GM12872 (cell line): ENCODE measurements around the gene URGCP.

Experiments used
- CTCF ChIP-seq: IDR thresholded peaks from 3 replicates; pipeline ENCODE4 v1.5.1; 2011; ENCODE audit warnings: low read depth, mild to moderate bottlenecking, low read length, moderate library complexity; ENCODE audit not compliant: insufficient read depth

URGCP gene

GRCh38 chr7:43929529-43930457 is 23.4 kb upstream of the URGCP start:
- TF ChIP-seq CTCF = no peak

- no peak for TF ChIP-seq CTCF
Observed at GRCh38 chr7:43927810-43928209, 21.4 kb upstream of the URGCP start.

DNA sequence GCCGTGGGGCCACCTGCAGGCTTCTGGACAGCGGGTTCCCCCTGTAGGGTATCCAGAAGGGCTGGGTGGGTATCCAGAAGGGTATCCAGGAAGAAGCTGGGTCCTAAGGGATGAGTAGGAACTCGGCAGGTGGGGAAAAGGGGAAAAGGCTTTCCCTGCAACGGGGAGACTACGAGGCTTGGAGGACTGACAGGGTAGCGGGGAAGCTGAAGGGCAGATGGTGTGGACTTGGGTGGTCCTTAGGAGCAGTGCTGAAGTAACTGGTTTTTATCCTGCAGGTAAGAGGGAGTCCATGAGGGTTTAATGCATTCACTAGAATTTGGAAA is 20.4 kb upstream of the URGCP start:
- TF ChIP-seq CTCF = 0 out of 3 replicates have a peak, but pooled peaks have one; percentile 7

- TF ChIP-seq CTCF = no peak
Observed at GRCh38 chr7:43925984-43926797, 19.8 kb upstream of the URGCP start, which contains the start of gene UBE2D4. TSS of gene UBE2D4 (plus strand) at chr7:43926436. CDS start at chr7:43926533, 97 bp downstream.

DNA sequence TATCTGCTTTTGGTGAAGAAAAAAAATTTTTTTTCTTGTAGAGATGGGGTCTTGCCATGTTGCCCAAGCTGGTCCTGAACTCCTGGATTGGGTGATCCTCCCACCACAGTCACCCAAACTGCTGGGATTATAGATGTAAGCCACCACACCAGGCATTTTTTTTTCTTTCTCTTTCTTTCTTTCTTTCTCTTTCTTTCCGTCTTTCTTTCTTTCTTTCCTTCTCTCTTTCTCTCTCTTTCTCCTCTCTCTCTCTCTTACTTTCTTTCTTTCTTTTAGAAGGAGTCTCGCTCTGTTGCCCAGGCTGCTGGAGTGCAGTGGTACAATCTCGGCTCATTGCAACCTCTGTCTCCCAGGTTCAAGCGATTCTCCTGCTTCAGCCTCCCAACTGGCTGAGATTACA is 16.3 kb upstream of the URGCP start:
- no peak for TF ChIP-seq CTCF

DNA sequence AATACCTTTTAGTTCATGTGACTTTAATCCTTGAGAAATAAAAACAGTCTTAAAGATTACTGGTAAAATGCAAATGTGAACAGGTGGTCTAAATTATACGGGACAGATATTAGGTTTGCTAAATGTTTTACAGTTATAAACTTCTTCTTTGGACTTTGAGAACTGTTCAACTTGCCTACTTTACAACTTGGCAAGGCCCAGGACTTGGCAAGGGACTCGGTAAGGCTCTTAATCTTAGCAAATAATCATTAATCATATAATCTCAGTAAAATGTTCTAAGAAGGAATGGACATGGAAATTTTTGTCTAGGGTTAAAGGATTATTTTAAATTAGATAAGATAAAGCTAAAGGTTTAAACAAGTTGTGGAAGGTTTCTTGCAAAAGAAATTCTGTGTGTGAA is 15.0 kb upstream of the URGCP start:
- no peak for TF ChIP-seq CTCF

DNA sequence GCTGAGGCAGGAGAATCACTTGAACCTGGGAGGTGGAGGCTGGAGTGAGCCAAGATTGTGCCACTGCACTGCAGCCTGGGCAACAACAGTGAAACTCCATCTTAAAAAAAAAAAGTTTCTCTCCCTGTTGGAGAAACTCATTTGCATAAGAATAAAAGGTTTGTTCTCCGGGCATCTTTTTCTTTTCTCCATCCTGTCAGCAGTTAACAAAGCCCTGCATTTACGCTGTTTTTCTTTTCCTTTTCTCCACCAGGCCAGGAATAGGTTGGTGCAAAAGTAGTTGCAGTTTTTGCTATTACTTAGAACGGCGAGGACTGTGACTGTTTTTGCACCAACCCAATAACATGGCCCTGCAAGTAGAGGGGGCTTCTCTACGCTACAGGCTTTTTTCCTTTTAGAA is 9.5 kb upstream of the URGCP start:
- TF ChIP-seq CTCF = no peak
